NB4 (cell line): Measurements from ENCODE around the gene MYO1D.

Experiments used
- POLR2A ChIP-seq: IDR thresholded peaks from 2 replicates; pipeline ENCODE4 v1.6.1; 2011; ENCODE audit warnings: mild to moderate bottlenecking; ENCODE audit not compliant: insufficient read length; ENCODE audit errors: extremely low read depth
- TF ChIP-seq, protein P1 (sequence below): IDR thresholded peaks from one replicate; pipeline ENCODE4 v1.5.1; 2012; ENCODE audit warnings: low read depth, low read length
- TF ChIP-seq, protein P2 (sequence below): IDR thresholded peaks from 2 replicates; pipeline ENCODE4 v1.6.1; 2011; ENCODE audit warnings: low read depth, low read length

DNA sequence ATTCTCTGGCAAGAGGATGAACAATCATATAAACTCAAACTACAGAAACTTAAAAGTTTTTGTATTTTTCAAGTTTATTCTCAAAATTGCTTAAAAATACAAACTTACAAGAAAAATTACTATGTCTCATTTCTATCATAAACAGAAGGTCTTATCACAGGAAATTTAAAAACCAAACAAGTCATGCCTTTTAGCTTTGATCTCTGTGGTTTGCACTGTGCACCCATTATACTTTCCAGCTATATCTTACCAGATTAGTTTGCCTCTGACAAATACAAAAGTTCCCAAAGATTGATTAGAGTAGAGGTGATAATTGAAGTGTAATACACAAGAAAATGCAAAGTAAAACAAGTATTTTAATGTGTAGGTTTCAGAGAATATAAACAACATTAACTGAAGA lies 117.4 kb downstream of the MYO1D start:
- TF ChIP-seq, protein P1, sequence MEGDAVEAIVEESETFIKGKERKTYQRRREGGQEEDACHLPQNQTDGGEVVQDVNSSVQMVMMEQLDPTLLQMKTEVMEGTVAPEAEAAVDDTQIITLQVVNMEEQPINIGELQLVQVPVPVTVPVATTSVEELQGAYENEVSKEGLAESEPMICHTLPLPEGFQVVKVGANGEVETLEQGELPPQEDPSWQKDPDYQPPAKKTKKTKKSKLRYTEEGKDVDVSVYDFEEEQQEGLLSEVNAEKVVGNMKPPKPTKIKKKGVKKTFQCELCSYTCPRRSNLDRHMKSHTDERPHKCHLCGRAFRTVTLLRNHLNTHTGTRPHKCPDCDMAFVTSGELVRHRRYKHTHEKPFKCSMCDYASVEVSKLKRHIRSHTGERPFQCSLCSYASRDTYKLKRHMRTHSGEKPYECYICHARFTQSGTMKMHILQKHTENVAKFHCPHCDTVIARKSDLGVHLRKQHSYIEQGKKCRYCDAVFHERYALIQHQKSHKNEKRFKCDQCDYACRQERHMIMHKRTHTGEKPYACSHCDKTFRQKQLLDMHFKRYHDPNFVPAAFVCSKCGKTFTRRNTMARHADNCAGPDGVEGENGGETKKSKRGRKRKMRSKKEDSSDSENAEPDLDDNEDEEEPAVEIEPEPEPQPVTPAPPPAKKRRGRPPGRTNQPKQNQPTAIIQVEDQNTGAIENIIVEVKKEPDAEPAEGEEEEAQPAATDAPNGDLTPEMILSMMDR: no peak
- TF ChIP-seq POLR2A: no peak
- TF ChIP-seq, protein P2, sequence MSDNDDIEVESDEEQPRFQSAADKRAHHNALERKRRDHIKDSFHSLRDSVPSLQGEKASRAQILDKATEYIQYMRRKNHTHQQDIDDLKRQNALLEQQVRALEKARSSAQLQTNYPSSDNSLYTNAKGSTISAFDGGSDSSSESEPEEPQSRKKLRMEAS: no peak
